Right lung (tissue), 5 donors: ENCODE measurements around the gene CERT1. TPM values are rescaled to one million over a fixed set of nuclear protein-coding genes. Genes with fewer than 3 reads are reported as not detected.
"Not testable (repeated sequence)": the region's sequence is repeated elsewhere in the genome, so short reads cannot be mapped to it uniquely, and the experiment has no call there.

Source experiments
- DNase-seq, 2 donors: peaks; one replicate each; pipeline ENCODE4 v3.0.0-alpha.2; 2013
- polyA plus RNA-seq, 5 donors: library from polyadenylated mRNA; unstranded; fragments of 120-200 nt; gene quantifications; one replicate each; pipeline versions ENCODE4 v1.2.1 to v1.2.3, GENCODE V29; 2013; ENCODE audit warnings: inconsistent platforms in 1 of 5, low replicate concordance in 1 of 5; ENCODE audit not compliant: insufficient read length in 5 of 5, insufficient read depth in 1 of 5

The CERT1 gene
- polyA plus RNA-seq, 5 donors: 36.2 to 59.1 (median 54.5) TPM

DNA sequence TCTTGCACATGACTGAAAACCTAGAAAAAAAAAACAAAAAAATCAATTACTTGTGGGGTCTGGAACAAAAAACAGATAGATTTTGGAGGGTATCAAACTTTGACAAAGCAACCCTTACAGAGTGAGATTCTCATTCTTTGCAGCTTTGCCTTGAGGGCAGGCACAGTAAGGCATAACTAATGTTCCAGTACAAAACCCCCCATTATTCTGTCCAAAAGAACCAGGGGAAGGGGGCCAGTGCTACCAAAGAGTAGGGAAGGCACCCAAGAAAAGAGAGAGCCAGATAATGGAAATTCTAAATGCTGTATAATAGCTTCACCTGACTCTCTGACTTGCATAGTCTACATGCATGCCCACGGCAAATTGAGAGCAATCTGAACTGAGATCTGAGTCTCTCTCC lies 13.2 kb upstream of the CERT1 start:
- DNase-seq: no peak

DNA sequence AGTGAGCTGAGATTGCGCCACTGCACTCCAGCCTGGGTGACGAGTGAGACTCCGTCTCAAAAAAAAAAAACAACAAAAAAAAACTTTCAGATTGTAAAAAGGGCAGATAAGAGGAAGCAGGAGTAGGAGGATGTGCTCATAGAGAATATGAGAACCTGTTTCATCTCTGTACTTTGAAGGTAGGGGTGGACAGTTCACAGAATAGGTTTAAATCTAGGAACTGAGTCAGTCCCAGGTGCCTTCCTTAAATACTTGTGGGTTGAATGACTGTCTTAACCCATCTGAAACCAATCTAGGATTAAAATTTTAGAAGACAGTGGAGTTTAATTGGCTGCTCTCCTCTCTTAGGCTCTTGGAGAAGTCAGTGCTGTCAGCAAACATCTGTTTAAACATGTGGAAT lies 12.6 kb upstream of the CERT1 start:
- DNase-seq: no peak

DNA sequence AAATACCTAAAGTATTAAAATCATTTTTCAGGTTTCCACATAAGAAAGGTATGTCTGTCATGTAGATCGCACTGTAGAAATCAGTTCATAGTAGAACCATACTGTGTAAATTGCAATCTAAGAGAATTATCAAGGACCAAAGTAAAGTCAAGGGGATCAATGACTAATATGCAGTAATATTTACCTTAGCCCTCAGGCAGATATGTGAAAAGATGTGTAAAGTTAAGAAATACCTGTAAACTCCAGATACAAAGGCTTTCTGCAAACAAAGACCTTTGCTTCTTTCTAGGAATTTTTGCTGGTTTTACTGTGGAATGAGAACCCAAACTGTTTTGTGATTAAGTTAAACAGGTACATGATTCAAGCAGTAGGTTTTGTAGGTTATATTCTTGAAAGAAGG lies 11.8 kb upstream of the CERT1 start:
- no peak for DNase-seq

DNA sequence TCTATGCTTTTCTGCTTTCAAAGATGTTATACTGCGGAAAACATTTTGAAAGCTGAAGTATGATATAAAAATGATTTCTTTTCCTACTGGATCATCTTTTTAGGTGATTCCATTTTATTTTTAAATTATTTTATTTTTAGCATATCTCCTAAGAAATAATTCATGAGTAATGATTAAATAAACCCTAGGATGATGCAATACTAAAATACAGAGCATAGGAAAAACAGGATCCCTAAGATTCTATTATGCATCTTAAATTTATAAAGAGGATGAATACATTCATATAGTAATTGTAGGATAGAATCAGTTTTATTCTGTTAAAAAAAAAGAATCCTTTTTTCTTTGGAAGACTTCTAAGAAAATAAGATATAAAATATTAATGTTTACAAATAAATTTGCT lies 11.1 kb upstream of the CERT1 start:
- no peak for DNase-seq

DNA sequence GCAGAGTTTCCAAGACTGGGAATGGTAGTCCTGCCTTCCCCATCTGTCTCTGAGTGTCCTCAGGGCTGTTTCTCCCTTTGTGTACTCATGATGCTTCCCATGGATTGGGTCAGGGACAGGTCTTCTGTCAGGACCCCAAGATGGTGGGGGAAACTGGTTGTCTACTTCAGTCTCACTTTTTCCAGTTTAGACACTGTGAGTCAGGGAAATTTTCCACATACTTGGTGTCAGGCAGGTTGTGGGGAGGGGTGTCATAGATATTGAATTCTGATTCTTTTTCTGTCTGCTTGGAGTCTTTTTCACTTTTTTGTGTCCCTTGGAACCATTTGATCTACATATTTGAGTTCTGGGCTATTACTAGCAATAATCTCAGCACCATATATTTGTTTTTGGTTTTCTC lies 10.6 kb upstream of the CERT1 start:
- DNase-seq: no peak

DNA sequence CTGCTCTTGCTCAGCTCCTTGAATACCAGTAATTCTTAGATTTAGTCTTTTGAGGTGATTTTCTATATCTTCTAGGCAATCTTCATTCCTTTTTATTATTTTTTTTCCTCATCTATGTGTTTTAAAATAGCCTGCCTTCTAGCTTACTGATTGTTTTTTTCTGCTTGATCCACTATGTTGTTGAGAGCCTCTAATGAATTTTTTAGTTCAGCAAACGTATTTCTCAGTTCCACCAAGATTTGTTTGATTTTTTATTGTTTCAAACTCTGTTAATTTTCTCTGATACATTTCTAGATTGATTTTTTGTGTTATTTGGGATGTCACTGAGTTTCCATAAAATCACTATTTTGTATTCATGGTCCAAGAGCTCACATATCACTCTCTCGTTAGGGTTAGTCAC lies 9.8 kb upstream of the CERT1 start:
- DNase-seq: no peak

DNA sequence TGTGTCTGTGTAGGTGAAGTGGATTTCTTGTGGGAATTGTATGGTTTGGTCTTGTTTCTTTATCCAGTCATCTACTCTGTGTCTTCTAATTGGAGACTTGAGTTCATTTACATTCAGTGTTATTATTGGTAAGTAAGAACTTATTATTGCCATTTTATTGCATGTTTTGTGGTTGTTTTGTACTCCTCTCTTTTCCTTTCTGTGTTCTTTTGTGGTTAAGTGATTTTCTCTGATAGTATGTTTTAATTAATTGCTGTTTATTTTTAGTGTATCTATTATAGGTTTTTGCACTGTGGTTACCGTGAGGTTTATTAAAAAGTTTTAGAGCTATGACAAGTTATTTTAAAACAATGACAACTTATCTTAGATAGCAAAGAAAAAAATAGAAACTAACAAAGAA lies 8.3 kb upstream of the CERT1 start:
- no peak for DNase-seq

DNA sequence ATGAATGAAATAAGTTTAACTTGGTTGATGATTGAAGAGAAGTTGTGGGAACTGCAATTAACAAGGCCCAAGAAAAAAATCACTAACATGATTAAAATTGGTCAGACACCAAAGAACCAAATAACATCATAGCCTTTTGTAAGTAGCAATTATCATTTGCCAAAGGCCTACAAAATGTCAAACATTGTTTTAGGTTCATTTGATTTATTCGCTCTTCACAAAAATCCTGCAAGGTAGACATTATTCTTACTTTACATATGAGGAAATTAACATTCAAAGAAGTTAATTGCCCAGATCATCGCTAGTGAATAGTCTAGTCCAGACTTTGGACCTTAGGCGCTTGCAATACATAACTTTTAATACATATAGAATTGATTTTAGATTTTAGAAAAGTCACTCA lies 2.9 kb upstream of the CERT1 start:
- DNase-seq: no peak

DNA sequence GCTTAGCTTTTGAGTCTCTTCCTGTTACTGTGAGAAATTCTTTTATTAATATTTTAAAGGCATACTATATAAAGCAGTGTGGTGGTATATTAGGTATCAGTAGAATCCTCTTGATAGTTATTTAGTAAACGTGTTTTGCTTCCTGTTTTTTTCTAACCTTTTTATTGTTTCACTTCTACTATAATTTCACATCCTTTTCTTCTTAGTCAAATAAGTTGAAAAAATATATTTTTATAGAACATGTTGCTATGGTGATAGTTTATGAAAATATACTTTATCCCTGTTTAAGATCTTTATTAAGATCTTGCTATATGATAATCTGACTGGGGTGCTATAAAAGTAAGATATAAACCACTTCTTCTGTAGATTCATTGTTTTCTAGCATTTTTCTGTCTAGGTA lies 2.4 kb upstream of the CERT1 start:
- no peak for DNase-seq

DNA sequence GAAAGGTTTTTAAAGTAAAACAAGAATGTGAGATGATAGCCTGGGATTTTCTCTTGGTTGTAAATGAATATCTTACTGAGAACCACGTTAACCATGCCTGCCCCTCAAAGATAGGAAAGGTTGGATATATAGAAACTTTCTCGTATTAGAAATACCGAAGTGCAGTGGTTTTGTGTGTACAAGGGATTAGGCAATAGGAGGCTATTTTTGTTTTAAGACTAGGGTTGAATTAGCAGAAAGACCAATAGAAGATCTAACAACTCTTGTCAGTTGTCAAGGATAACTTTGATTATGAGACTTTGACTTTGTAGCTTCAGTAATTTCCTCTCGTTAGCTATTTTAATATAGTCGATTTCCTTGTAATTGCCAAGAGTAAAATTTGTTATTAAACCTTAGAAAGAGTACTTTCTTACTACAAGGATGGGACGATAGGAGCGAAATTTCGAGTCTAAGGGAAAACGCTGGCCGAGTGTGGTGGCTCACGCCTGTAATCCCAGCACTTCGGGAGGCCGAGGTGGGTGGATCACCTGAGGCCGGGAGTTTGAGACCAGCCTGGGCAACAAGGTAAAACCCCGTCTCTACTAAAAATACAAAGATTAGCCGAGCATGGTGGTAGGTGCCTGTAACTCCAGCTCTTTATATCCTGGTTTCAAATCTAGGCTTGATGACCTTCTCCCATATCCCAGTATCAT lies 1.1 kb upstream of the CERT1 start:
- peak in 1 of 2 donors; percentile 6 for DNase-seq

DNA sequence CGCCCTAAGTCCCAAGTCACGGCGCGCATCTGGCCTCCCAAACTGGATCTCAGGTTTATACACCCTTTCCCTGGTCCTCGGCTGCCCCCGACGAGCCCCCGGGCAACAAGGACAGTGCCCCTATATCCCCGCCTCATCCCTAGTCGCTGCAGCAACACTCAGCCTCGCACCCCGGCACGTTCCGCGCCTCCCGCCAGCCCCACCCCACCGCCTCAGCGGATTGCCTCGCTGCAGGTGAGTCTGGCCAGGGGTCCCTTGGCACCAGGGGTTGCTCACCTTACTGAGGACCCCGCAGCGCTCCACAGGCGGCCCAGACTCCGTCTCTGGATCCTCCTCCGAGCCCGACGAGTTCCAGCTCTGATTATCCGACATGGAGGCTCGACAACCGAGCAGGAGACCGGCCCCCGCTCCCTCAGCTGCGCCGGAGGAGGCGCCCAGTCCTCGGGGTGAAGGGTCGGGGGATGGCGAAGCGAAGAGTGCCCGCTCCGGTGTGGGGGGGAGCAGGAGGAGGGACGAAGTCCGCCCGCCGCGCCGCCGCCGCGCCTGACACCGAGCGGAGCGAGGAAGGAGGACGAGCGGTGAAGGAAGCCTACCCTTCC lies 494 bp downstream of the CERT1 start:
- no peak for DNase-seq

DNA sequence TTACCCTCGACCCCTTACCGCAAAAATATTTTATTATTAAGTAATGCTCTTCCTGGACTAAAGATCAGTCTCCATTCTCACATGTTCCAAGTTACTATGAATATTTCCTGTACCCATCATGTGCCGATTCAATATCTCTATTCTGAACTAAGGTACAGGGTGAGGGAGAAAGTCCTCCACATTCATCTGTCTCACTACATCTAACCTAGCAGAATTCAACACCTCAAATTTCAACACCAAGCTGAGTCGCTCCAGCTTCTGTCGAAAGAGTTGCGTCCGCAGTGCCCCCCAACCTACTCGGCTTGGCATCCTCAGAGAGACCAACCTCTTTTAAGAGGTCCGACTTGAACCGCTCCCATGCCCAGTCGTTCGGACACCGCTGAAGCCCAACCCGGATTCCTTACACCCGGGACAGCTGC lies 1.0 kb downstream of the CERT1 start:
- DNase-seq: peak; percentile 6 to 45

DNA sequence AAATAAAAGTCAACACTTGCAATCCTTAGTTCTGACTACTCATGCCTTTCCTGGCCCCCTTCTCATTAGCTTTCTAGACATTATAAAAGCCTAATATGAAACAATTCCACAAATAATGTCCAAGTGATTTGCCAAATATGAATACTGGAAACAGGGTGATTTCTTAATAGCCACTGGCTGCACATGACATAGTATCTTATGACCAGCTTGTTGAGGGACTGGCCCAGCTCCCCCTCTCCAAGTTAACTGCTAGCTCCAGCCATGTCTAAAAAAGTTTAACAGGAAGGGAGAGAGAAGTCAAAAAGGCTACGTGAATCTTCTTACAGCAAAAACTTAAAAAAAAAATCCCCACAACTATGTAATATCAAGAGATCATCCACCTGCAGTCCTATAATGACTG lies 1.5 kb downstream of the CERT1 start:
- DNase-seq: peak; percentile 19 to 25

DNA sequence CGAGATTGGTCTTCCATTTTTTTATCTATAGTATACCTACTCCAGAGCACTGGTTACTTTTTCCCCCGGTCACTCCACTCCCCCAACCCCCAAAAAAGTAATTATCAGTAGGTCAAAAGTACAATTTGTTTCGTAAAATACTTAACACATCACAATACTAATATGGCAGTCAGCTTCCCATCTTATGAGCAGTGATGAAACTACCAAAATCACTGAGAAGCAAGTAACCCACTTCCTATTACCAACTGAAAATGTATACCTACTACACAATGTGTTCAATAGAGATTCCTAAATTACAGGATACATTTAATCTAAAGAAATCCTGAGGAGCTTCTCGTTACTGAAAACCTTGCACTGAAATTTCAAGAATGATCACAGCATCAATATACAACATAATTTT lies 1.9 kb downstream of the CERT1 start:
- no peak for DNase-seq

DNA sequence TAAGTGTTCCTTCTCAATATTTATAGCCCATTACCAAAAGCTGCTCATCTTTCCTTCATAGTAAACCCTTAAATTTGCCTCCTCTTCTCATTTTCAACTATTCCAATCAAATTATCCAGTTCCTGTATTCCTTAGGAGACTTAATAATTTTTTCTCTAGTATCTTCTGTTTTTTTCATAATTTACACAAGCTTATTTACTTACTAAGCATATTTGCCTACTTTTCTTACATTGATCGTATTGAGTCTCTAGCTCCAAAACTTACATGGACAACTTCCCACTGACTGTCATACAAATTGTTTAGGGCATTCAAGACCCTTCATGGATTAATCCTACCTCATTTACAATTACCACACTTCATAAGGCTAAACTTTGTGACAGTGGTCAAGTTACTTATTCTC lies 3.6 kb downstream of the CERT1 start:
- DNase-seq: no peak

DNA sequence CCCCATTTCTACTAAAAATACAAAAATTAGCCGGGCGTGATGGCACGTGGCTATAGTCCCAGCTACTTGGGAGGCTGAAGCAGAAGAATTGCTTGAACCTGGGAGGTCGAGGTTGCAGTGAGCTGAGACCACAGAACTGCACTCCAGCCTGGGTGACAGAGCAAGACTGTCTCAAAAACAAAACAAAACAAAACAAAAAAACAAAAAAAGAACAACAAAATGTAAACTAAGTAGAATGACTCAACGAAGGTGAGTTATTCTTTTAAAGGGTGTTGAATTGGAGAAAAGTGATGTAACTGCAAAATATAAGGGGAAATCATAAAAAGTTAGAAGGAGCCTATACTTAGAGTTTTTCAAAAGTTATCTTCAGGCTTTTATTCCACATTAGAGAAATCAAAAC lies 6.3 kb downstream of the CERT1 start:
- DNase-seq: not testable (repeated sequence)

DNA sequence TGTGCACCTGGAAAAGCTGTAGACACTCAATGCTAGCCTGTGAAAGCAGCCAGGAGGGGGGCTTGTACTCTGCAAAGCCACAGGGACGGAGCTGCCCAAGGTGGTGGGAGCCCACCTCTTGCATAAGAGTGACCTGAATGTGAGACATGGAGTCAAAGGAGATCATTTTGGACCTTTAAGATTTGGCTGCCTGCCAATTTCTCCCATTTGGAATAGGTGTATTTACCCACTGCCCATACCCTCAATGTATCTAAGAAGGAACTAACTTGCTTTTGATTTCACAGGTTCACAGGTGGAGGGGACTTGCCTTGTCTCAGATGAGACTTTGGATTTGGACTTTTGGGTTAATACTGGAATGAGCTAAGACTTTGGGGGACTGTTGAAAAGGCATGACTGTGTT lies 12.6 kb downstream of the CERT1 start:
- DNase-seq: not testable (repeated sequence)

DNA sequence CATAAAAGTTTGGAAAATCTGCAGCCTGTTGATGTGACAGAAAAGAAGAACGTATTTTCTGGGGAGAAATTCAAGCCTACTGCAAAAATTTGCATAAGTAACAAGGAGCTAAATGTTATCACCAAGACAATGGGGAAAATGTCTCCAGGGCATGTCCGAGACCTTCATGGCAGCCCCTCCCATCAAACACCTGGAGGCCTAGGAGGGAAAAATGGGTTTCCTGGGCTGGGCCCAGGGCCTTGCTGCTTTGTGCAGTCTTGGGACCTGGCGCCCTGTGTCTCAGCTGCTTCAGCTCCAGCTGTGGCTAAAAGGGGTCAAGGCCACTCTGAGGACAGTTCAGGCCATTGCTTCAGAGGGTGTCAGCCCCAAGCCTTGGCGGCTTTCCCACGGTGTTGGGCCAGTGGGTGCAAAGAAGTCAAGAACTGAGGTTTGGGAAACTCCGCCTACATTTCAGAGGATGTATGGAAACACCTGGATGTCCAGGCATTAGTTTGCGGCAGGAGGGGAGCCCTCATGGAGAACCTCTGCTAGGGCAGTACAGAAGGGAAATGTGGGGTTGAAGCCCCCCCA lies 13.1 kb downstream of the CERT1 start:
- DNase-seq: no peak

DNA sequence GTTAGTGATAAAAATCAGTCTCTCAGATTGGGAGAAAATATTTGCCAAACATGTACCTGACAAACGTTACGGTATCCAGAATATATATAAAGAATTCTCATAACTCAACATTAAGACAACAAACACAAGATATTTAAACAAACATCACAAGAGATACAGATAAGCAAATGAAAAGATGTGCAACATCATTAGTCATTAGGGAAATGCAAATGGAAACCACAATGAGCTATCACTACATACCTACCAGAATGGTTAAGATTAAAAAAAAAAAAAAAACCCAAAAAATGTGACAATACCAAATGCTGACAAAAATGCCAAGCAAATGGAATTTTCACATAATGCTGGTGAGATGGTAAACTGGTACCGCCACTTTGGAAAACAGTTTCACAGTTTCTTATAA lies 15.4 kb downstream of the CERT1 start:
- no peak for DNase-seq

DNA sequence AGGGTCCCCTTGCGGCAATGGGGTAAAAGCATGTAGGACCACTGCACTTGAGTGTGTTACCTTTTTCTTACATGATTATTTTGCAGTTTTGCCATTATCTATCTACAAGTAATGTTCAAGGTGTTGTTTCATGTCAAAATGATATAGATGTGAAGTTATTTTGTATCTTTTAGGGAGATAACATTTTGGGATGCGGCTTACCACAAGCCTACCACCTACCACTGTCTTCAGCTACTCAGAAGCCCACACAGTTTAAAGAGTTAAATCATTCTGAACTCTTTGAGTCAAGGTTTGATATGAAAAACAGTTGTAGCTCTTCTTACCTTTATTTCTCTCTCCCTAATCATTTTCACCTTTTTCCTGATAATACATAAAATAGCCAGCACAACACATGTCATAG lies 19.8 kb downstream of the CERT1 start:
- DNase-seq: no peak

DNA sequence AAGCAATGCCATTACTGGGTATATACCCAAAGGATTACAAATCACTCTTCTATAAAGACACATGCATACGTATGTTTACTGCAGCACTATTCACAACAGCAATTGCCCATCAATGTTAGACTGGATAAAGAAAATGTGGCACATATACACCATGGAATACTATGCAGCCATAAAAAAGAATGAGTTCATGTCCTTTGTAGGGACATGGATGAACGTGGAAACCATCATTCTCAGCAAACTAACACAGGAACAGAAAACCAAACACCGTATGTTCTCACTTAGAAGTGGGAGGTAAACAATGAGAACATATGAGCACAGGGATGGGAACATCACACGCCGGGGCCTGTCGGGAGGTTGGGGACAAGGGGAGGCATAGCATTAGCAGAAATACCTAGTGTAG lies 21.6 kb downstream of the CERT1 start:
- not testable (repeated sequence) for DNase-seq

DNA sequence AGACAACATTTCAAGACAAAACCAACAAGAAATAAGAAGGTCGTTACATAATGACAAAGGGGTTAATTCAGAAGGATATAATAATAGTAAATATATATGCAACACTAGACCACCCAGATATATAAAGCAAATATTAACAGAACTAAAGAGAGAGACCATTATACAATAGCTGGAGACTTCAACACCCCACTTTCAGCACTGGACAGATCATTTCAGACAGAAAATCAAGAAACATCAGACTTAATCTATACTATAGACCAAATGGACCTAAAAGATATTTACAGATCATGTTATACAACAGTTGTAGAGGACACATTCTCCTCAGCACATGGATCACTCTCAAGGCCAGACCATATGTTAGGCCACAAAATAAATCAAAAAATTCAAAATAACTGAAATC lies 26.8 kb downstream of the CERT1 start:
- DNase-seq: no peak

DNA sequence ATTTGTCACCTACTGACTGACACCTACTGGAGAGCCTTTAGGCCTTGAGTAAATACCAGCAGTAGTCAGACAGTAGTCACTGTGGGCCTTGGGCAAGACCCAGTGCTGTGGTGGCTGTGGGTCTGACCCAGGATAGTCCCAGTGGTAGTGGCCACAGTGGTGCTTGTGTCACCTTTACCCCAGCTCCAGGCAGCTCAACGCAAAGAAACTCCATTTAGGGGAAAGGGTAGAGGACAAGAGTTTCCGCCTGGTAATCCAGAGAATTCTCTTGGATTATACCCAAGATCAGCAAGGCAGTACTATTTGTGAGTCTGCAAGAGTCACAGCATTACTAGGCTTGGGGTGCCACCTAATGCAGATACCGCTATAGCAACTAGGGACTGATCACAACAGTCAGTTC lies 28.9 kb downstream of the CERT1 start:
- no peak for DNase-seq

DNA sequence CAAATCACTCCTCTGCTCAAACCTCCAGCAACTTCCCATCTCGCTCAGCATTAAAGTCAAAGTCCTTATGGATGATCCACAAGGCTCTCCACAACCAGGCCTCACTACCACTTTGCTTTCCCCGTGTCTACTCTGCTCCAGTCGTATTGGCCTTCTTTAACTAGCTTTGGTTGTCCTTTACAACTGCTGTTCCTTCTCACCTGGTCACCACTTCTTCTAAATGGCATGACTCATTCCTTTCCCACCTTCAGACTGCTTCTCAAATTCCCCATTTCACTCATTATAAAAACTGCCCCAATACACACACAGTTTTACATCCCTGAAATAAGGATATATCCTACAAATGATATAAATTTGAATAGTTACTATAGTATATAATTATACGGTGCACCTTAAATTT lies 30.4 kb downstream of the CERT1 start:
- DNase-seq: no peak
